OCI-LY7 (cell line): ENCODE measurements around the gene MNT. TPM values are rescaled to one million over a fixed set of nuclear protein-coding genes. Genes with fewer than 3 reads are reported as not detected.

Experiments
- BruUV-seq: library from RNA; stranded (reverse); fragments of 400-500 nt; replicated peaks from 2 replicates; lab custom pipeline; 2021; lab: Mats Ljungman, UMichigan
- CTCF ChIA-PET: fragments of 300-600 bp; sonication (Branson Sonifier 250); formaldehyde crosslinking; loops from one replicate; lab custom pipeline; 2022; ENCODE audit warnings: antibody characterized with exemption; ENCODE audit not compliant: unreplicated experiment; lab: Charles Lee
- POLR2A ChIA-PET: fragments of 300-600 bp; sonication (Branson Sonifier 250); formaldehyde crosslinking; loops from one replicate; lab custom pipeline; 2022; ENCODE audit warnings: antibody characterized with exemption; lab: Charles Lee
- DNase-seq: peaks from one replicate; pipeline ENCODE4 v3.0.0-alpha.2; 2015; ENCODE audit warnings: low spot score
- H2AFZ ChIP-seq: fragments of 200-600 bp; sonication (generic), shearing (Covaris generic); 2 replicates; pipeline ENCODE4 v1.6.1; 2014; ENCODE audit warnings: mild to moderate bottlenecking, antibody characterized with exemption, low read length, moderate library complexity
- H3K27ac ChIP-seq: fragments of 200-600 bp; sonication (generic); 2 replicates; pipeline ENCODE4 v1.5.1; 2014; ENCODE audit warnings: mixed run types, low read depth, mild to moderate bottlenecking, moderate library complexity, low read length, inconsistent platforms; ENCODE audit not compliant: poor library complexity, severe bottlenecking
- H3K36me3 ChIP-seq: fragments of 200-600 bp; sonication (generic); 2 replicates; pipeline ENCODE4 v1.6.1; 2014; ENCODE audit warnings: mild to moderate bottlenecking, antibody characterized with exemption, low read length, moderate library complexity, mixed read lengths; ENCODE audit not compliant: insufficient read depth
- H3K4me1 ChIP-seq: fragments of 200-600 bp; sonication (generic); 2 replicates; pipeline ENCODE4 v1.5.1; 2014; ENCODE audit warnings: mild to moderate bottlenecking, low read length; ENCODE audit not compliant: insufficient read depth, poor library complexity, severe bottlenecking
- H3K4me2 ChIP-seq: fragments of 200-600 bp; sonication (generic); 2 replicates; pipeline ENCODE4 v1.6.1; 2014; ENCODE audit warnings: mild to moderate bottlenecking, low read length
- H3K4me3 ChIP-seq: fragments of 200-600 bp; sonication (generic); 2 replicates; pipeline ENCODE4 v1.5.1; 2014; ENCODE audit warnings: mild to moderate bottlenecking, low read depth, low read length; ENCODE audit not compliant: poor library complexity, severe bottlenecking
- H3K79me2 ChIP-seq: fragments of 200-600 bp; sonication (generic); 2 replicates; pipeline ENCODE4 v1.6.1; 2016; ENCODE audit warnings: low read depth, mild to moderate bottlenecking, low read length, moderate library complexity, mixed read lengths; ENCODE audit not compliant: insufficient read depth
- H3K9me2 ChIP-seq: fragments of 200-600 bp; sonication (generic); 2 replicates; pipeline ENCODE4 v1.6.1; 2016; ENCODE audit warnings: mild to moderate bottlenecking, low read length, mixed read lengths; ENCODE audit not compliant: insufficient read depth
- H3K9me3 ChIP-seq: fragments of 200-600 bp; sonication (generic); 2 replicates; pipeline ENCODE4 v1.6.1; 2014; ENCODE audit warnings: mild to moderate bottlenecking, mixed run types, low read length, mixed read lengths
- H4K20me1 ChIP-seq: fragments of 200-600 bp; sonication (generic); 2 replicates; pipeline ENCODE4 v1.6.1; 2014; ENCODE audit warnings: mild to moderate bottlenecking, antibody characterized with exemption, low read length, moderate library complexity, mixed read lengths; ENCODE audit not compliant: insufficient read depth
- EZH2phosphoT487 ChIP-seq: fragments of 200-600 bp; sonication (generic); IDR thresholded peaks from 2 replicates; pipeline ENCODE4 v1.6.1; 2018; ENCODE audit warnings: low read depth, borderline replicate concordance, mild to moderate bottlenecking, mixed run types, antibody characterized with exemption, low read length, moderate library complexity, mixed read lengths
- intact Hi-C: fragments of 100-400 bp; cut with micrococcal nuclease; formaldehyde crosslinking; loops from one replicate; pipeline ENCODE4 v1.10.0; 2022; ENCODE audit not compliant: unreplicated experiment
- total RNA-seq, 2 experiments: library from RNA; depleted of rRNA in 1 of 2; stranded (reverse); fragments of >200 nt in 1 of 2; shearing (Covaris generic) in 1 of 2; gene quantifications; 2 replicates each; pipeline ENCODE4 v1.2.3, GENCODE V29; 2014 to 2022
- TF ChIP-seq, protein P1 (sequence below): fragments of 200-600 bp; sonication (generic); conservative IDR thresholded peaks from 2 replicates; pipeline ENCODE4 v1.5.1; 2014; ENCODE audit warnings: mild to moderate bottlenecking, antibody characterized with exemption, low read length, moderate library complexity, mixed read lengths

Gene MNT
- total RNA-seq, 2 experiments from 2014 or later = 22.2 to 60.0 TPM

DNA sequence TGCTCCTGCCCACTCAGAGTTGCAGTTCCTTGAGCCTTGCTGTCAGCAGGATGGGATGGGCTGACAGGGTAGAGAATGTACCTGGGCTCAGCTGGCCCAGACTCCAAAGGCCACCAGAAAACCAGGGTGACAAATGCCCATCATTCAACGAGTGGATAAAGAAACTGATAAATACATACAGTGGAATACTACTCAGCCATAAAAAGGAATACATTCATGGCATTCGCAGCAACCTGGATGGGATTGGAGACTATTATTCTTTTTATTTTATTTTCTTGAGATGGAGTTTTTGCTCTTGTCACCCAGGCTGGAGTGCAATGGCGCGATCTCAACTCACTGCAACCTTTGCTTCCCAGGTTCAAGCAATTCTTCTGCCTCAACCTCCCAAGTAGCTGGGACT is 43.6 kb downstream of the MNT start:
- Histone ChIP-seq H4K20me1 (no peaks in the 10 kb centered on the region), H3K4me3 (no peak overlapping the region), H3K4me2 (no peak overlapping the region), H3K9me3 (no peaks in the 10 kb centered on the region), H3K79me2 (no peaks in the 10 kb centered on the region), H3K4me1 (peaks cover 10% of the 10 kb centered on the region), H3K36me3 (no peaks in the 10 kb centered on the region), H3K27ac (no peak overlapping the region), H3K9me2 (no peaks in the 10 kb centered on the region), H2AFZ (no peak overlapping the region)
- POLR2A ChIA-PET = no interaction called here
- BruUV-seq = no TSS peak
- intact Hi-C loops = no loop called here
- CTCF ChIA-PET = no interaction called here
- TF ChIP-seq EZH2phosphoT487 = no peak
- TF ChIP-seq, protein P1, sequence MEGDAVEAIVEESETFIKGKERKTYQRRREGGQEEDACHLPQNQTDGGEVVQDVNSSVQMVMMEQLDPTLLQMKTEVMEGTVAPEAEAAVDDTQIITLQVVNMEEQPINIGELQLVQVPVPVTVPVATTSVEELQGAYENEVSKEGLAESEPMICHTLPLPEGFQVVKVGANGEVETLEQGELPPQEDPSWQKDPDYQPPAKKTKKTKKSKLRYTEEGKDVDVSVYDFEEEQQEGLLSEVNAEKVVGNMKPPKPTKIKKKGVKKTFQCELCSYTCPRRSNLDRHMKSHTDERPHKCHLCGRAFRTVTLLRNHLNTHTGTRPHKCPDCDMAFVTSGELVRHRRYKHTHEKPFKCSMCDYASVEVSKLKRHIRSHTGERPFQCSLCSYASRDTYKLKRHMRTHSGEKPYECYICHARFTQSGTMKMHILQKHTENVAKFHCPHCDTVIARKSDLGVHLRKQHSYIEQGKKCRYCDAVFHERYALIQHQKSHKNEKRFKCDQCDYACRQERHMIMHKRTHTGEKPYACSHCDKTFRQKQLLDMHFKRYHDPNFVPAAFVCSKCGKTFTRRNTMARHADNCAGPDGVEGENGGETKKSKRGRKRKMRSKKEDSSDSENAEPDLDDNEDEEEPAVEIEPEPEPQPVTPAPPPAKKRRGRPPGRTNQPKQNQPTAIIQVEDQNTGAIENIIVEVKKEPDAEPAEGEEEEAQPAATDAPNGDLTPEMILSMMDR = no peak
- no peak for DNase-seq

- BruUV-seq = no TSS peak
- H3K9me3 ChIP-seq = no peaks in the 10 kb centered on the region
- no peak overlapping the region for H3K4me2 ChIP-seq
- TF ChIP-seq, protein P1 = no peak
- TF ChIP-seq EZH2phosphoT487 = no peak
- intact Hi-C loops = no loop called here
- no peak overlapping the region for H3K4me3 ChIP-seq
- DNase-seq = no peak
- no peaks in the 10 kb centered on the region for H3K36me3 ChIP-seq
- POLR2A ChIA-PET = interaction anchor here (0.6 kb wide), 1 partner anchor 50 kb away, joined by 3 read pairs; no protein-coding TSS in a partner anchor
- H3K9me2 ChIP-seq = no peaks in the 10 kb centered on the region
- CTCF ChIA-PET = no interaction called here
- H2AFZ ChIP-seq = no peak overlapping the region
- H3K79me2 ChIP-seq = no peaks in the 10 kb centered on the region
- H3K4me1 ChIP-seq = peaks cover 10% of the 10 kb centered on the region
- no peak overlapping the region for H3K27ac ChIP-seq
- H4K20me1 ChIP-seq = no peaks in the 10 kb centered on the region
Observed at GRCh38 chr17:2354311-2354710, 46.5 kb downstream of the MNT start.

DNA sequence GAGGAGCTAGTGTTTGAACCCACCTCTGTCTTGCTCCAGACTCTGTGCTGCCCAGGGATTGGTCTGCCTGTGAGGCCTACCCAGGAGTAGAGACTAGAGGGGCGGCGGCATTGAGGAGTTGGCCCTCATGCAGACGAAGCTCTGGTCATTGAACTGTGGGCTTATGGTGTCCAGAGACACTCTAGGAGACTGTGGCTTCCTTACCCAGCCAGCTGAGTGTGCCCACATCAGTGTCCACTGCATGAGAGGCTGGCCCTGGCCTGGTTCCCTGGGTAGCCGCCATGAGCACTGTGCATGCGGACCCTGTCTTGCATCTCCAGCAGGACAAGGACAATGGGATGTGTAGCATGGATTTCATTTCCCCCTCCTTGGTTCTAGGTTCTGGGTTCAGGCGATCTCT is 49.6 kb downstream of the MNT start:
- Histone ChIP-seq H3K4me3 (no peak overlapping the region), H3K4me2 (no peak overlapping the region), H3K9me3 (no peaks in the 10 kb centered on the region), H3K4me1 (peaks cover 10% of the 10 kb centered on the region), H3K27ac (no peak overlapping the region), H3K36me3 (no peaks in the 10 kb centered on the region), H4K20me1 (no peaks in the 10 kb centered on the region), H3K79me2 (no peaks in the 10 kb centered on the region), H2AFZ (no peak overlapping the region), H3K9me2 (no peaks in the 10 kb centered on the region)
- TF ChIP-seq, protein P1 = no peak
- no peak for TF ChIP-seq EZH2phosphoT487
- BruUV-seq = no TSS peak
- DNase-seq = no peak
- intact Hi-C loops = no loop called here
- ChIA-PET POLR2A (interaction anchor here (0.6 kb wide), 1 partner anchor 233 kb away, joined by 3 read pairs; no protein-coding TSS in a partner anchor), CTCF (no interaction called here)
